Measurements from ENCODE around the gene SLC5A1. TPM values are rescaled to one million over a fixed set of nuclear protein-coding genes. Genes with fewer than 3 reads are reported as not detected.

SLC5A1 gene
- total RNA-seq, 1 donor, result under 0.01 TPM

- TF ChIP-seq CTCF (IDR thresholded peaks at IDR 0.05; ENCODE audit: insufficient read depth, low read length), result no peak
- DNase-seq (ENCODE audit: low read depth), result peak; percentile 71
- no peak overlapping the region for H3K4me3 ChIP-seq (ENCODE audit: low read depth, low read length)
Measured at GRCh38 chr22:32079130-32080089, 36.3 kb downstream of the SLC5A1 start.

GRCh38 chr22:32080904-32081303 is 37.8 kb downstream of the SLC5A1 start:
- H3K4me3 ChIP-seq (ENCODE audit: low read depth, low read length), result no peak overlapping the region
- peak; percentile 80 for TF ChIP-seq CTCF (IDR thresholded peaks at IDR 0.05; ENCODE audit: insufficient read depth, low read length)
- DNase-seq (ENCODE audit: low read depth), result peak; percentile 68

GRCh38 chr22:32082331-32082730 is 39.3 kb downstream of the SLC5A1 start:
- DNase-seq (ENCODE audit: low read depth), result no peak
- no peak for TF ChIP-seq CTCF (IDR thresholded peaks at IDR 0.05; ENCODE audit: insufficient read depth, low read length)
- no peak overlapping the region for H3K4me3 ChIP-seq (ENCODE audit: low read depth, low read length)

GRCh38 chr22:32083000-32083399 is 39.9 kb downstream of the SLC5A1 start:
- H3K4me3 ChIP-seq (ENCODE audit: low read depth, low read length), result no peak overlapping the region
- no peak for TF ChIP-seq CTCF (IDR thresholded peaks at IDR 0.05; ENCODE audit: insufficient read depth, low read length)
- DNase-seq (ENCODE audit: low read depth), result no peak

- no peak for DNase-seq (ENCODE audit: low read depth)
- no peak overlapping the region for H3K4me3 ChIP-seq (ENCODE audit: low read depth, low read length)
- no peak for TF ChIP-seq CTCF (IDR thresholded peaks at IDR 0.05; ENCODE audit: insufficient read depth, low read length)
Measured at GRCh38 chr22:32083814-32084213, 40.8 kb downstream of the SLC5A1 start.

GRCh38 chr22:32088084-32088483 is 45.0 kb downstream of the SLC5A1 start:
- no peak for DNase-seq (ENCODE audit: low read depth)
- H3K4me3 ChIP-seq (ENCODE audit: low read depth, low read length), result no peak overlapping the region
- TF ChIP-seq CTCF (IDR thresholded peaks at IDR 0.05; ENCODE audit: insufficient read depth, low read length), result no peak

All from fibroblast of the aortic adventitia (primary cell).